GM19025 (cell line): ENCODE data around the gene HDGFL2.

Experiments
- ATAC-seq: cut with Tn5 transposase; IDR thresholded peaks from one replicate; pipeline ENCODE4 v1.9.1; 2021; ENCODE audit warnings: mild to moderate bottlenecking, low read depth, moderate library complexity; ENCODE audit not compliant: unreplicated experiment

Gene HDGFL2

GRCh38 chr19:4472174-4472974 lies at the start of gene HDGFL2:
Gene HDGFL2, plus strand, starts transcription at chr19:4472297. Its CDS starts 54 bp downstream, at chr19:4472351.
- peak; percentile 2 for ATAC-seq

GRCh38 chr19:4423416-4424126 lies 48.5 kb upstream of the HDGFL2 start:
- no peak for ATAC-seq

GRCh38 chr19:4425537-4425936 lies 46.6 kb upstream of the HDGFL2 start:
- no peak for ATAC-seq

- no peak for ATAC-seq
Observed at GRCh38 chr19:4428326-4428975, 43.6 kb upstream of the HDGFL2 start.

GRCh38 chr19:4429256-4429655 lies 42.8 kb upstream of the HDGFL2 start:
- no peak for ATAC-seq

GRCh38 chr19:4429771-4430171 lies 42.3 kb upstream of the HDGFL2 start:
- no peak for ATAC-seq

- ATAC-seq: no peak
Observed at GRCh38 chr19:4430760-4431159, 41.3 kb upstream of the HDGFL2 start.

- no peak for ATAC-seq
Observed at GRCh38 chr19:4431296-4431695, 40.8 kb upstream of the HDGFL2 start.

- ATAC-seq: no peak
Observed at GRCh38 chr19:4431808-4432674, 40.1 kb upstream of the HDGFL2 start.

GRCh38 chr19:4432918-4433506 lies 39.1 kb upstream of the HDGFL2 start:
- ATAC-seq: no peak

GRCh38 chr19:4434391-4434790 lies 37.7 kb upstream of the HDGFL2 start:
- no peak for ATAC-seq

GRCh38 chr19:4436231-4436630 lies 35.9 kb upstream of the HDGFL2 start:
- no peak for ATAC-seq

GRCh38 chr19:4437103-4437502 lies 35.0 kb upstream of the HDGFL2 start:
- ATAC-seq: no peak

- ATAC-seq: no peak
Observed at GRCh38 chr19:4439243-4439642, 32.9 kb upstream of the HDGFL2 start.

- ATAC-seq: no peak
Observed at GRCh38 chr19:4441994-4442818, 29.9 kb upstream of the HDGFL2 start.

- ATAC-seq: no peak
Observed at GRCh38 chr19:4442819-4443146, 29.3 kb upstream of the HDGFL2 start.

GRCh38 chr19:4443188-4443587 lies 28.9 kb upstream of the HDGFL2 start:
- no peak for ATAC-seq

- ATAC-seq: no peak
Observed at GRCh38 chr19:4443966-4444764, 27.9 kb upstream of the HDGFL2 start.
